K562 (cell line): ENCODE data around the gene ARMC7. TPM values are rescaled to one million over a fixed set of nuclear protein-coding genes. Genes with fewer than 3 reads are reported as not detected.
A peak's percentile ranks its signal among the peaks of the same experiment; 100 is the strongest.

Experiments
- CCAR2 ChIP-seq: fragments of 200-400 bp; formaldehyde crosslinking; IDR thresholded peaks from 2 replicates; pipeline ENCODE4 v1.6.1; 2017; ENCODE audit warnings: mild to moderate bottlenecking, low read depth, low read length
- CEBPB ChIP-seq: fragments of 450-650 bp; IDR thresholded peaks from 2 replicates; pipeline ENCODE4 v1.6.1; 2016; ENCODE audit warnings: missing genetic modification characterization, missing compliant biosample characterization
- CHD4 ChIP-seq: fragments of 200-600 bp; sonication (generic); IDR thresholded peaks from 3 replicates; pipeline ENCODE4 v1.6.1; 2012; ENCODE audit warnings: low read depth, mild to moderate bottlenecking, mixed read lengths, low read length, inconsistent platforms; ENCODE audit not compliant: insufficient read depth, insufficient replicate concordance, poor library complexity, severe bottlenecking
- CREB1 ChIP-seq, 2 experiments: sonication (generic) in 1 of 2; formaldehyde crosslinking in 1 of 2; IDR thresholded peaks; 2 replicates each; pipeline versions ENCODE4 v1.6.1 to v1.8.0; 2012 to 2022; ENCODE audit warnings: inconsistent platforms in 1 of 2, mild to moderate bottlenecking in 1 of 2, missing genetic modification reagents in 1 of 2, moderate library complexity in 1 of 2
- DMBX1 ChIP-seq: fragments of 250-450 bp; sonication (Bioruptor Pico); IDR thresholded peaks from 2 replicates; pipeline ENCODE4 v1.8.0; 2022; ENCODE audit warnings: inconsistent platforms, mild to moderate bottlenecking, moderate library complexity, borderline replicate concordance
- E2F3 ChIP-seq: fragments of 250-450 bp; sonication (Bioruptor Pico); IDR thresholded peaks from 2 replicates; pipeline ENCODE4 v1.4.0; 2020; ENCODE audit warnings: mild to moderate bottlenecking
- ETV1 ChIP-seq: fragments of 450-650 bp; conservative IDR thresholded peaks from 2 replicates; pipeline ENCODE4 v1.6.1; 2016; ENCODE audit warnings: missing genetic modification characterization, control low read depth, low read depth, missing compliant biosample characterization
- EWSR1 ChIP-seq: fragments of 450-650 bp; IDR thresholded peaks from 2 replicates; pipeline ENCODE4 v1.6.1; 2018; ENCODE audit warnings: borderline replicate concordance, mild to moderate bottlenecking, low read depth, moderate library complexity; ENCODE audit not compliant: partially characterized antibody
- HDAC1 ChIP-seq, 2 experiments: fragments of 450-650 bp; IDR thresholded peaks; 2 replicates each; pipeline ENCODE4 v1.6.1; 2016 to 2017; ENCODE audit warnings: inconsistent platforms in 1 of 2, mild to moderate bottlenecking in 1 of 2, moderate library complexity in 1 of 2
- HDGF ChIP-seq: fragments of 450-650 bp; IDR thresholded peaks from 2 replicates; pipeline ENCODE4 v1.6.1; 2016
- KDM4B ChIP-seq, 2 experiments: fragments of 450-650 bp in 1 of 2; sonication (generic) in 1 of 2; IDR thresholded peaks; 2 replicates each; pipeline ENCODE4 v1.6.1; 2016 to 2017; ENCODE audit warnings: borderline replicate concordance in 2 of 2, antibody characterized with exemption in 1 of 2, low read depth in 1 of 2, mild to moderate bottlenecking in 1 of 2
- PRPF4 ChIP-seq: fragments of 200-400 bp; formaldehyde crosslinking; IDR thresholded peaks from one replicate; pipeline ENCODE4 v1.6.1; 2017; ENCODE audit warnings: low read length, low read depth, mild to moderate bottlenecking; ENCODE audit not compliant: insufficient read depth, poor library complexity, severe bottlenecking
- RAD21 ChIP-seq, 2 experiments: fragments of 250-450 bp in 1 of 2; fragments of 450-650 bp in 1 of 2; sonication (Bioruptor Pico) in 1 of 2; formaldehyde crosslinking in 1 of 2; IDR thresholded peaks in 1 of 2; conservative IDR thresholded peaks in 1 of 2; 2 replicates each; pipeline versions ENCODE4 v1.4.0 to v1.8.0; 2020 to 2022; ENCODE audit warnings: mild to moderate bottlenecking in 2 of 2, moderate library complexity in 1 of 2
- RB1 ChIP-seq: fragments of 450-650 bp; IDR thresholded peaks from 2 replicates; pipeline ENCODE4 v1.6.1; 2017; ENCODE audit warnings: low read depth, mild to moderate bottlenecking
- RBM14 ChIP-seq: fragments of 200-400 bp; formaldehyde crosslinking; IDR thresholded peaks from 2 replicates; pipeline ENCODE4 v1.6.1; 2018; ENCODE audit warnings: low read depth, mild to moderate bottlenecking, low read length, moderate library complexity, borderline replicate concordance; ENCODE audit not compliant: insufficient read depth
- SIRT6 ChIP-seq: IDR thresholded peaks from one replicate; pipeline ENCODE4 v1.6.1; 2012; ENCODE audit warnings: low read depth, mild to moderate bottlenecking, control low read depth, inconsistent platforms, low read length, moderate library complexity
- SNIP1 ChIP-seq: fragments of 450-650 bp; IDR thresholded peaks from 2 replicates; pipeline ENCODE4 v1.7.1; 2017; ENCODE audit warnings: low read depth, mild to moderate bottlenecking
- TAF7 ChIP-seq: fragments of 450-650 bp; IDR thresholded peaks from 2 replicates; pipeline ENCODE4 v1.6.1; 2016; ENCODE audit warnings: missing genetic modification characterization, missing compliant biosample characterization
- ZNF23 ChIP-seq: fragments of 250-450 bp; sonication (Bioruptor Pico); IDR thresholded peaks from 2 replicates; pipeline ENCODE4 v1.4.0; 2020; ENCODE audit warnings: mild to moderate bottlenecking
- ZNF551 ChIP-seq: fragments of 250-450 bp; sonication (Bioruptor Pico); IDR thresholded peaks from 2 replicates; pipeline ENCODE4 v1.5.0; 2021; ENCODE audit warnings: mild to moderate bottlenecking, moderate library complexity
- polyA plus RNA-seq, 8 experiments: library from polyadenylated mRNA; depleted of rRNA in 4 of 8; stranded (reverse) in 5 of 8; unstranded in 3 of 8; fragments of >200 nt; fragmentation: Nextera tagmentation in 2 of 8; fragmentation: Illumina TruSeq in 1 of 8; extraction: Ambion mirVana in 2 of 8; extraction: Trizol in 1 of 8; gene quantifications; 2 replicates each; pipeline versions ENCODE4 v1.2.1 to v1.2.3, GENCODE V29; 2011 to 2014; ENCODE audit warnings: inconsistent platforms in 1 of 8, missing spikeins in 1 of 8
- total RNA-seq, 7 experiments: library from RNA; depleted of rRNA in 6 of 7; stranded (reverse); fragments of >200 nt in 6 of 7; fragmentation: Illumina TruSeq in 2 of 7; extraction: Trizol in 2 of 7; gene quantifications; 2 replicates each; pipeline versions ENCODE4 v1.2.1 to v1.2.3, GENCODE V29; 2011 to 2021; ENCODE audit warnings: low replicate concordance in 1 of 7
- TF ChIP-seq, protein P1 (sequence below): fragments of 250-450 bp; sonication (Bioruptor Pico); IDR thresholded peaks from 2 replicates; pipeline ENCODE4 v1.4.0; 2020; ENCODE audit warnings: mild to moderate bottlenecking, moderate library complexity
- TF ChIP-seq, protein P2 (sequence below): sonication (generic); IDR thresholded peaks from 2 replicates; pipeline ENCODE4 v1.6.1; 2016
- TF ChIP-seq, protein P3 (sequence below): fragments of 250-450 bp; sonication (Bioruptor Pico); IDR thresholded peaks from 2 replicates; pipeline ENCODE4 v1.8.0; 2022; ENCODE audit warnings: inconsistent platforms, mild to moderate bottlenecking, moderate library complexity, borderline replicate concordance

ARMC7 gene
- total and polyA plus RNA-seq, 9 of the 15 experiments (the other 6 are each of a cell fraction or from before 2014, with no cell fraction given) = 1.4 to 15.2 (median 5.9) TPM

DNA sequence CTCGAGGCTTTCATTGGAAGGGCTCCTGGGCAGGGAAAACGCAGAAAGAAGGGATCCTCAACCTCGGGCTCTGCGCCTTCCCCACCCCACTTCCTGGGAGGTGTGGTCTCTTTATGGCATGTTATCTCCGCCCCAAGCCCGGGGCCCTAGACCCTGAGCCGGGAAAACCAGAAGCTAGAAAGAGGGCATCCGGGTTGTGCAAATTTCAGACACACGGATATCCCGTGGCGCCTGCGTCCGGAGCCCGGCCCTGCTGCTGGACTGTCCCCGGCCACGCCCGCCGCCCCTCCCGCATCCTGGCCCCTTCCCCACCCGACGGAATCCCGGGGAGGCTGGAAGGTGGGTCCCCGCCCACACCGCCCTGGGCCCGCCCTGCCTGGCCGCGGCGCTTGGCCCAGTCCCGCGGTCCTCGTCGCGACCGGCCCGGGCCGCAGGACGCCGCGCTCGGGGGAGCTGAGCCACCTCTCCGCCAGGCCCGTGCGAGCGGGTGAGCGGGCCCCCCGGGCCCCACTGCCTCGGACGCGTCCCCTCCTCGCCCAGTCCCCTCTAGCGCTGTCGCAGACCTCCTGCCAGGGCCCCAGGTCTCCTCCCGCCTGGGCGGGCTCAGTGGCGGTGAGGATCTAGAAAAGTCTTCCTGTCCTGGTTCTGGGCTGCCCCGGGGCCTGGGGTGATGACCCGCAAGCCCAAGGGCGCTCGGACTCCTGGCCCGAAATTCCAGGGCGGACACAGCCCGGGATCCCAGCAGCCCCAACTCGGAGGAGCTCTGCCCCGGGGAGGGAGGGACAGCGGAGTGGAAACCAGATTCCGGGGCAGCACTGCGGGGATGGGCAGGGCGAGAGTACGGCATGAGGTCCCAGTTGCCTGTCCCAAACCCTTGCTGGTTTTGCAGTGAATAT, 22.0 kb upstream of the ARMC7 start, which contains the start of gene SLC16A5 (continued):
- TF ChIP-seq, protein P1, sequence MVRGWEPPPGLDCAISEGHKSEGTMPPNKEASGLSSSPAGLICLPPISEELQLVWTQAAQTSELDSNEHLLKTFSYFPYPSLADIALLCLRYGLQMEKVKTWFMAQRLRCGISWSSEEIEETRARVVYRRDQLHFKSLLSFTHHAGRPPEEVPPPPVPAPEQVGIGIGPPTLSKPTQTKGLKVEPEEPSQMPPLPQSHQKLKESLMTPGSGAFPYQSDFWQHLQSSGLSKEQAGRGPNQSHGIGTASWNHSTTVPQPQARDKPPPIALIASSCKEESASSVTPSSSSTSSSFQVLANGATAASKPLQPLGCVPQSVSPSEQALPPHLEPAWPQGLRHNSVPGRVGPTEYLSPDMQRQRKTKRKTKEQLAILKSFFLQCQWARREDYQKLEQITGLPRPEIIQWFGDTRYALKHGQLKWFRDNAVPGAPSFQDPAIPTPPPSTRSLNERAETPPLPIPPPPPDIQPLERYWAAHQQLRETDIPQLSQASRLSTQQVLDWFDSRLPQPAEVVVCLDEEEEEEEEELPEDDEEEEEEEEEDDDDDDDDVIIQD = 0 out of 2 replicates have a peak, but pooled peaks have one; percentile 9
- TF ChIP-seq RBM14 = 0 out of 2 replicates have a peak, but pooled peaks have one; percentile 51
- TF ChIP-seq ZNF551 (CRISPR knock-in tag) = no peak
- TF ChIP-seq HDGF = no peak
- no peak for TF ChIP-seq CREB1 (IDR thresholded peaks at IDR 0.05)
- no peak for TF ChIP-seq CREB1 (CRISPR knock-in tag; IDR thresholded peaks at IDR 0.05)
- TF ChIP-seq CCAR2 = no peak
- peak; percentile 78; the same call in 1 of the 2 replicates for TF ChIP-seq DMBX1
- peak; percentile 20; the same call in 1 of the 2 replicates for TF ChIP-seq E2F3 (CRISPR knock-in tag)
- TF ChIP-seq PRPF4 = no peak
- TF ChIP-seq SNIP1 = no peak
- 0 out of 2 replicates have a peak, but pooled peaks have one; percentile 7 for TF ChIP-seq CEBPB (tag)
- TF ChIP-seq CHD4 = no peak
- TF ChIP-seq EWSR1 = no peak
- peak; percentile 64 for TF ChIP-seq ETV1 (tag)
- no peak for TF ChIP-seq HDAC1 (IDR thresholded peaks at IDR 0.05)
- no peak for TF ChIP-seq TAF7 (tag)
- TF ChIP-seq ZNF23 = no peak
- peak in 1 of 2 experiments; percentile 1; a peak in 1 of 4 replicates for TF ChIP-seq RAD21 (CRISPR knock-in tag; conservative IDR thresholded peaks at IDR 0.05 in 1 of 2, IDR thresholded peaks at IDR 0.05 in 1 of 2)
- TF ChIP-seq KDM4B (IDR thresholded peaks at IDR 0.05; ENCODE audit: borderline replicate concordance in 2 of 2, low read depth in 1 of 2) = 0 out of 4 replicates have a peak, but pooled peaks of 1 of the 2 experiments have one; percentile 4
- TF ChIP-seq, protein P2, sequence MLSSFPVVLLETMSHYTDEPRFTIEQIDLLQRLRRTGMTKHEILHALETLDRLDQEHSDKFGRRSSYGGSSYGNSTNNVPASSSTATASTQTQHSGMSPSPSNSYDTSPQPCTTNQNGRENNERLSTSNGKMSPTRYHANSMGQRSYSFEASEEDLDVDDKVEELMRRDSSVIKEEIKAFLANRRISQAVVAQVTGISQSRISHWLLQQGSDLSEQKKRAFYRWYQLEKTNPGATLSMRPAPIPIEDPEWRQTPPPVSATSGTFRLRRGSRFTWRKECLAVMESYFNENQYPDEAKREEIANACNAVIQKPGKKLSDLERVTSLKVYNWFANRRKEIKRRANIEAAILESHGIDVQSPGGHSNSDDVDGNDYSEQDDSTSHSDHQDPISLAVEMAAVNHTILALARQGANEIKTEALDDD = no peak
- TF ChIP-seq SIRT6 = no peak
- TF ChIP-seq, protein P3, sequence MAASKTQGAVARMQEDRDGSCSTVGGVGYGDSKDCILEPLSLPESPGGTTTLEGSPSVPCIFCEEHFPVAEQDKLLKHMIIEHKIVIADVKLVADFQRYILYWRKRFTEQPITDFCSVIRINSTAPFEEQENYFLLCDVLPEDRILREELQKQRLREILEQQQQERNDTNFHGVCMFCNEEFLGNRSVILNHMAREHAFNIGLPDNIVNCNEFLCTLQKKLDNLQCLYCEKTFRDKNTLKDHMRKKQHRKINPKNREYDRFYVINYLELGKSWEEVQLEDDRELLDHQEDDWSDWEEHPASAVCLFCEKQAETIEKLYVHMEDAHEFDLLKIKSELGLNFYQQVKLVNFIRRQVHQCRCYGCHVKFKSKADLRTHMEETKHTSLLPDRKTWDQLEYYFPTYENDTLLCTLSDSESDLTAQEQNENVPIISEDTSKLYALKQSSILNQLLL (CRISPR knock-in tag) = no peak
- TF ChIP-seq RB1 = peak; percentile 49; the same call in 1 of the 2 replicates
